Measurements from ENCODE around the gene STAC2.
A peak's percentile ranks its signal among the peaks of the same experiment; 100 is the strongest.

The STAC2 gene

DNA sequence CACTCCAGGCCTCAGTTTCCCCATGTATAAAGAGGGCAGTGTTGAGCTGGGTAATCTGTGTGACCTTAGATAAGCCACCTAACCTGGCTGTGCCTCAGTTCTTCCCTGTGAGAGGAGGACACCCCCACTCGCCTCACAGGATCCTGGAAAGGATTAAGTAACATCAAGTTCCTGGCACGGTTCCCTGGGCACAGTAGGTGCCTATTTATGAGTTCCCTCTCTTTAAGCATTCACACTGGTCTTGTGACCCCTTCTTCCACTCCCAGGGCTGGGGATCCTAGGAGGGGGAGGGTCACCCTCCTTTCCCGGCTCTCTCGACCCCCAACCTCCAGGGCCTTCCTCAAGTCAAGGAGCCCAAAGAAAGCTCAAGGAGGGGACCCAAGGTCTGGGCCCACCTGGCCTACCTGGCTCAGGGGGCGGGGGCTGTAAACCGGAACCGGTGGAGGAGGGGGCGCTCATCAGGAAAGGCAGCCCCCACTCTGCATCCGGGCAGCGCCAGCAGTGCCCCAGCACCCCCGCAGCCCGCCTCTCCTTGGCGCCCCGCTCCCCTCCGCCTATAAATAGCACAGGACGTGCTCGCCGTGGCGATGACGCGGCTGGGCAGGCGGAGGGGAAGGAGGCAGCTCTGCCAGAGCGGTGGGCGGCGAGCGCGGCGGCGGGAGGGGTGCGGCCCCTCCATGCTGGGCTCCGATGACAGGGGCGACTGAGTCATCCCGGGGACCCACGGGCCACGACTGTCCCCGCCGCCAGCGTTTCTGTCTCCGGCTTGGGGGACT, 16.2 kb downstream of the STAC2 start:
- no peak for DNase-seq

DNA sequence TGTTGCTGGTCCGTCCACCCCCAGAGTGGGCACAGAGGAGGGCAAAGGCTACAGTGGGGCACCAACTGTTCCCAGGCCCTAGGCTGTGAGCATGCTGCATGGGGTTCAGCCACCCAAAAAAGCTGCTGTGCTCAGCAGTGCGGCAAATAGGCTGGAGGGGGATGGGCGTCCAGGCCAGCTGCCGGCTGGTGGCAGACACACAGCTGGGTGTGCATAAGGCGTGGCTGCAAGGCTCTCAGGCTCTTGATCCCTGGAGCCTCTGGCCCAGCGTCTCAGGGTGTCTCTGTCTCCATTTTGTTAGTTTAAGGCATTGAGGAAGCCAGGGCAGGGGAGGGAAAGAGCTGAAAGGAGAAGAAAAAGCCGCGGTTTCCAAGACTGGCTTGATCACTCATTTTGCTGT, 16.9 kb downstream of the STAC2 start:
- no peak for DNase-seq

DNA sequence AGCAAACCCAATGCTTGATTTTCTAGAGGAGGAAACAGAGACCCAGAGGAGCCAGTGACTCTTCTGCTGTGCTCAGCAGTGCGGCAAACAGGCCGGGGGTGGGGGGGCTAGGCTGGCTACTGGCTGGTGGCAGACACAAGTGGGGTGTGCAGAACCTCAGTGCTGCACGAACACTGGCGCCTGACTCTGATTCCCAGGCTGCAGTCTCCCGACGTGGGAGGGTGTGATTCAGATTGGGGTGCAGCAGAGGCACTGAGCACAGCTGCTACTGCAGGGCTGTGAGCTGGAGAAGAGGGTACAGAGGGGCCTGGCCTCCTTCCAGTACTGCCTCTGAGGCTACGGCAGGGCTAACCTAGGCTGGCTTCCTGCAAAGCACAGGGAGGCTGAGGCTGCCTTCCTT, 17.6 kb downstream of the STAC2 start:
- no peak for DNase-seq

DNA sequence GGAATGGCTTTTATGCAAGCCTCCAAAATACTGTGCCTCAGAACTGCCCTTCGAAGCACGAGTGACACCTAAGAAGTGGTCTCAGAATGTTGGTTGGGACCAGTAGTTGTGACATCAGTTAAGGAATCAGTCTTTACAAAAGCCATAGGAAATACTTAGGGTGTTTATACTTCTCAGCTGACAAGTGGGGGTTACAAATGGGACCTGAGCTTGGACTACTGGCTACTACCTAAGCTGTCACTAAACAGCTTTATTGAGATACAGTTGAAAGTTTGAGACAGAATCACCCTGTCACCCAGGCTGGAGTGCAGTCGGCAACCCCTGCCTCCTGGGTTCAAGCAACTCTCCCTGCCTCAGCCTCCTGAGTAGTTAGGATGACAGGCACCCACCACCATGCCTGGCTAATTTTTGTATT, 20.6 kb downstream of the STAC2 start:
- no peak for DNase-seq

DNA sequence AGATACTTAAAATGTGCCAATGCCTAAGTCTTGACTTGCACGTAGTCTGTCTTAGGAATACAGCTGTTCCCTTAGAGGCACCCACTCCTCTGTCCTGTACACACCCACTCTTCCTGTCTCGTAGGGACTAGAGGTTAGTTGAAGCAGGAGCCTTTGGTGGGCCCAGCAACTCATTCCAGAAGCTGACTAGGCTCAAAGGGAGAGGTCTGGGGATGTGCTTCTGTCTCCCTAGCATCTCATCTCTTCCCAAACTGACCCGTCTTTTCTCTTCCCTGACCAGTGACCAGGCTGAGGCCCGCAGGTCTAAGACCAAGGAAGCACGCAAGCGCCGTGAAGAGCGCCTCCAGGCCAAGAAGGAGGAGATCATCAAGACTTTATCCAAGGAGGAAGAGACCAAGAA, 21.5 kb downstream of the STAC2 start:
- DNase-seq, result no peak

DNA sequence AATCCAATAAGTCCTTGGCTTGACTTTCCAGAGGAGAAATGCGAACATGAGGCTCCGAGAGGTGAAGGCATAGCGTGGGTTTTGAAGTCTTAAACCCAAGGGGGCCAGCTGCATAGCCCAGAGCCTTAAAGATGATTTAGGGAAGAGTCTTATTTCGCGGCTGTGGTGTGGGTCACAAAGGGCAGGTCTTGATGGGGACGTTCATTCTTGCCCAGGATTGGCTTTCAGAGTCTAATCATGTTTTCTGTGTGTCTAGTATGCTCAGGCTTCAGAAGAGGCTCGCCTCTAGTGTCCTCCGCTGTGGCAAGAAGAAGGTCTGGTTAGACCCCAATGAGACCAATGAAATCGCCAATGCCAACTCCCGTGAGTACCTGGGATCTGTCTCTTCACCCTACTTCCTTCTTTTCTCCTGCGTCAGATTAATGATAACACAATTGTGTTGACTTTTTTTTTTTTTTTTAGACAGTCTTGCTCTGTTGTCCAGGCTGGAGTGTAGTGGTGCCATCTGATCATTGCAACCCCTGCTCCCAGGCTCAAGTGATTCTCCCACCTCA, 24.7 kb downstream of the STAC2 start:
- no peak for DNase-seq

DNA sequence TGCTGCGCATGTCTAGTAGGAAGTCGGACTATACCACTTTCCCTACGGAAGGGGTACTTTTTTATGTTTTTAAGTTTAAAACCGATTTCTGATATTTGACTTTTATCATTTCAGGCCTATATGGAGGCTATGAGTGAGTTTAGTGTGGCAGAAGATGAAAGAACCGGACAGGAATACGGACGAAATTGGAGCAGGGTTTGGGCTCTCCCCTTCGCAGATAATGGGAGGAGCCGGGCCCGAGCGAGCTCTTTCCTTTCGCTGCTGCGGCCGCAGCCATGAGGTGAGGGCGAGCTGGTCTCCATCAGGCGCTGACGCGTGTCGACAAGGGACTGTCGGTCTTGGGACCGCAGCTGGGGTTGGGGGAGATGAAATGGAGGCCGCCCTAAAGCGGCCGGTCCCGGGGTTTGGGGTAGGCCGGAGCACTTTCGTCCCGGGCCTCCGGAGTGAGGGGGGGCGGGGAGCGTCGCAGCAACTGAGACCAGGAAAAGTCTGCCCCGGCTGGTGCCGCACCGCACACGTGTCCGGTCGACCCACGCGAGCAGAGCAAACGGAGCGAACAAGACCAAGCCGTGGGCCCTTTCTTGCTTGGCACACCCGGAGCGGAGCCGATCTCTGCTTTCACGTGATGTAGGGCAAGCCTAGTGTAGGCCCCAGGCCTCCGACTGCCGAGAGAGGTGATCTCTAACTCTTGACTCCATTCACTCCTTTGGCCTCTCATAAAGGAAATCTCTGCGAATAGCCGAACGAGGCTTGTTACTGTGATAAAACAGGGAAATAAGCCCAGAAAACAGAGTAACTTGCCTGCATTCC, 25.5 kb downstream of the STAC2 start, which contains the start of gene RPL19:
Gene RPL19 (plus strand): TSS at position 214 of the 810 bp plus-strand sequence. CDS start 62 bp downstream, at position 276.
- no peak for DNase-seq

DNA sequence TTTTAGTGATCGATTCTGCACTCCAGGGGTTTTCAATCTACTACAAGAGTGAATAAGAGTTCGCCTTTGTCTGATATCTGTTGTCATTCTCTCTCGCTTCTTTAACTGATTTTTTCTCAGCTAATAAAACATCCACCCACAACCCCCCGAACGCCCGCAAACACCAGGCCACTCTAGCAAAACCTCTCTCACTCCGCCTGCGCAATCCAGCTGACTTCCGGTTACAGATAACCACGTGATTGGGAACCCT, 26.0 kb downstream of the STAC2 start:
- peak; percentile 31 for DNase-seq

DNA sequence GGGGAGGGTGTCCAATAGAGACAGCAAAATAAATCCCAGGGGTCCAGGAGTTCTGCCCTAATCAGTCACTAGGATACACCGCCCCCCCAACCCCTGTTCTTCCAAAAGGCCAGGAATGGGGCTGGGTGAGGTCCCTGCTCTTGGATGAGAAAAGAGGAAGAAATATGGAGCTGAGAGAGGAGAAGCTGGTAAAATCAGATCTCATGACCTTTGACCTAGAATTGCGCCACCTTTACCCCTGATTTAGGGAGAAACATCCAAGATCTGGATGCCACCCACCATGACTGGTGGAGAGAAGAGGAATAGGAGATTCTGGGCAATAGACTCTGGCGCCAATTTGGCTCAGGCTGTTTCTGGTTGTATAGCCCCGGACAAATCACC, 27.6 kb downstream of the STAC2 start:
- no peak for DNase-seq

DNA sequence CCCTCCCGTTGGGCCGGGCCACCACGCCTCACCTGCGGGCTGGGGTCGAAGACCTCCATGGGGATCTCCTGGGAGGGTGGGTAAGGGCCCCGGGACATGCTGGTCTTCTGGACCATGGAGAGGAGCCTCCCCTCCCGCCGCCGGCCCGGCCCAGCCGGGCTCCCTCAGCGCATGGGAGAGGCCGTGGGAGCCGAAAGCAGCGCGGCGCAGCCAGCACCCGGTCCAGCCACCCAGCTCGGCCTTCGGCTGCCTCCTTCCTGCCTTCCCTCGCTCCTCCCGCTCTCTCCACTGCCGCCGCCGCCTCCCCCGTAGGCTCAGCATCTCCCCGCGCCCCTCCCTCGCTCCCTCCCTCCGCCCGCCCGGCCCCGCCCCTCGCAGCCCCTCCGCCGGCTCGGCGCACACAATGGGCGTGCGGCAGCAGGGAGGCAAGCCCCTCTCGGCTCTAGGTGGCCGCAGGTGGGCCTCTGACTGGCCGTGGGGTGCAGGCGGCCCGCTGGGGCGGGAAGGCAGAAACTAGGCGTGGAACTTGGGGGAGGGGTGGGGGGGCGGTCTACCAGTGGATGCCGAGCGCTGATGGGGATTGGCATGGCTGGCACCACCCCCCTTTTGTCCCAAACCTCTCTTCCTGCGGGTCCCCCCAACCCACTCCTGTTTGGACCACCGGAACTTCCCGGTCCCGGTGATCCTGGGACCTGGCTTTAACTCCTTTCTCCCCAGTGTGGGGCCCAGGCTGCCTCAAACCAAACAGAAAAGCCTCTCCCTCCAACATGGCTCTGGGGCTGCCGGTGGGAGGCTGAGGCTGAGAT, 28.2 kb downstream of the STAC2 start, which contains the start of gene CACNB1:
Gene CACNB1 (minus strand): TSS at position 290 of the 806 bp plus-strand sequence. CDS start 174 bp downstream, at position 116.
- DNase-seq, result peak; percentile 35

DNA sequence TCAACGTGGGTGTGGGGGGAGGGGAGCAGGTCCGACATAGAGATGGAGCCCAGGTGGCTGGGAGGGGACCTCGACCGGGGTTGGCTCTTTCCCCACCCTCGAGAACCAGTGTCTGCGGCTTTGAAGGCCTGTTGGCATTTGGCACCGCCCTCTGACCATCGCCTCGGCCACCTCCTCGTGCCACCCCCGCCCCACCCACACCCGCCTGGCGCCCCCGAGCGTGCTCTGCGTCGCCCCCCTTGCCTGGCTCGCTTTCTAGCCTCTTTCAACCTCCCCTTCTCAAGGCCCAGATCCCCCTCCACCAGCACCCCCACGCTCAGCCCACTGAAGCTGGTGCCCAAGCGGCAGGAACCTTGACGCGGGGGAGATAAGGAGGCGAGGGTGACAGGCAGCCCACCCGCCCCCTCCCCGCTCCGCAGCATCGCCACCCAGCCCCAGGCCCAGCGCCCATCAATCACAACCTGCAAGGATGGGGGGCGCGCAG, 28.9 kb downstream of the STAC2 start:
- no peak for DNase-seq

DNA sequence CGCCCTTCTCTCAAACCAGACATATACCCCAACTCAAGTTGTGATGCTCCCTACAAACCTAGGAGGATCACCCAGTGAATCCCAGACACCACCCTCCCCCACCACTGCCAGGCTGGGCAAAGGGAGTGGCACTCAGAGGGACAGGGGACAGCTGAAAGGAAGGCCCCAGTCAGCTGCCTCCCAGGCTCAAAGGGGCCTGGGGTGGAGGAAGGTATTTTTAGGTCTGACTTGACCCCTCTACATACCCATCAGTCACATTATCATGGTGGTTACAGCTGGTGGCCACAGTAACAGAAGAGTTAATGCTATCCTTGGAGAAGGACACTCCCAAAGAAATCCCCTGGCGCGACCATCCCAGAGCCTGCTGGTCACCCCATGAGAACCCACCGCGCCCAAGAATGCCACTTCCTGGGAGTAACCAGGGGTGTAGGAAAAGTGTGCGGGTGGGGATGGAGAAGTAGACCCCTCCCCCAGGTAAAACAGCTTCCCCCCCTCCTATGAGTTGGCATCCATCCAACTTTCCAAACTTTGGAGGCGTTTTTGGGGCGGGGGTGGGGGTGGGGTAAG, 29.4 kb downstream of the STAC2 start:
- no peak for DNase-seq

DNA sequence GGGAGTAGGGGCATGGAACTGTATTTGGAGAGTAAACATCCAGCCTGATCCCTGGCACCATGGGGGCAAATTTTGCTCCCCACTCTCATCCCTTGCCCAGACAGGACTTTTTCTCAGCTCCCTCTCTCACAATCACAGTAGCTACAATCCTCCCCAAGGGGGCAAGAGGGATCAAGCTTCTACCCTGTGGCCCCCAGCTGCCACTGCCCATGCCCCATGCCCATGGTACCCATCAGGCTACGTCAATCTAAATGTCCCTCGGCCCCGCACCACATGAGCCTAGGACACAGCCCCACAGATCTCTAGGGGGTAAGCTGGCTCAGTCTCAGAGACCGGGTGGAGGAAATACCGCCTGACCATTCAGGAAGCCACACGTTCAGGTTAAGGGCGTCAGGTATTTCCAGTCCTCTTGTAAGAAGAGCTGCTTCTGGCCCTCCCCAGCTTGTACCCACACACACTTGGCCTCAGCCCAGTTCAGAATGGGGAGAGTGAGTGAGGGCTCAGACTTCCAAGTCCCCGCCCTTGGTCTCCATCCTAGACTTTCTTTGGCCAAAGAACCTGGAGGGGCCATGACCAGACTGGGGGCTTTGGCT, 30.1 kb downstream of the STAC2 start:
- no peak for DNase-seq

DNA sequence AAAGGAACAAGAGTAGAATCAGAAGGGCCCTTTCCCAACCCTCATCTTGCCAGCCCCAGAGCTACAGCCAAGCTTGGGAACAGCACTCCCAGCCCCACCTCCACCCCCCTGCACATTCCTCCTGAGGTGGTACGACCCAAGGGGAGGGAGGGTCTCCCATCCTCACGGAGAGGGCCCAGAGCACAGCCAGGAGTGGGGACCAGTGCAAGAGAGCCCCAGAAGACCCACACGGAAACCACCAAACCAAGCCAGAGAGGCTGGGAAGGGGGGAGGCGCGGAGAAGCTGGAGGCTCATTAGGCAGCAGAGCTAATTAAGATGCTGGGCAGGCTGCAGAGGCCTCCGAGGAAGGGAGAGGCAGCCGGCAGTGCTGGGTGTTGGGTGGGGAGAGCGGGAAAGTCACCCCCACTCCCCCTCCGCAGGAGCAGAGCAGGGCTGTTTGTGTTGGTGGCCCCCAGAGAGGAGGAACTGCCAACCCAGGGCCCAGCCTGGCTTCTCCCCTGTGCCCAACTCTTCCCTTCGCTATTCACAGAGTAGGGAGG, 30.7 kb downstream of the STAC2 start:
- DNase-seq, result no peak

DNA sequence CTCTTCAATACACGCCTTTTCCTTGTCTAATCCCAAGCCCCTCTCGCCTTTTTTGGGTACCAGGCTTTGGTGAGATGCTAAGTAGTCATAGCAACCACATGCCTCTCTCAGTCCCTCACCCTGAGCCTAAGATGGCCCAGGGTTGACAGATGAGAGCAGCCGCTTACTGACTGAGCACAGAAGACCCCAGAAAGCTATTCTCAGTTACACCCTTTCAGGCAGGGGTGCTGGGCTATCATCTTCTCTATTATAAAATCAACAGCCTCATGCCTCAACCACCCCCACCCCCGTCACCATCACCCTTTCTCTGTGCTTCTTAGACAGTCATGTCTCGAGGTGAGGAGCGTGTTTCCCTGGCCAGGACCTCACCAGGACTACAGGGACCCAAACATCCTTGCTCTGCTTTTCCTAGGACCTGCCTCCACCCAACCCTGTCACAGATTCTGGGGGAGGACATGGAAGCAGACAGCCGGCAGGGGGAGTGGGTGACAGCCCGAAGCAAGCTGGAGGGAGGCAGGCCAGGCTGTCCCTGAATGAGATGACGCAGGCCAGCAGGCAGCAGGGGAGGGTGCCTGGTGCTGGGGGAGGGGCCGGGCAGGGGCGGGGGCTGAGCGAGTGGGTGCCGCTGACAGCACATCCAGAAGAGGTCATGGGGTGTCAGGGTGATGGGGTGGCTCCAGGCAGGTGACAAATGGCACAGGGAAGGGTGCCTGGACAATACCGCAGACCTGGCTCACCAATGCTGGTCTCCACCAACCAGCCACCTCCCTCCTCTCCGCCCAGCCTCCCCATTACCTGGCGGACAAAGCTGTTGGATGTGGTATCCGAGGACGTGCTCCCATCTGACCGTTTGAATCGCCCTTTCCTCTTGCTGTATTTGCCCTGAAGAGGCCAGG, 31.4 kb downstream of the STAC2 start:
- no peak for DNase-seq

DNA sequence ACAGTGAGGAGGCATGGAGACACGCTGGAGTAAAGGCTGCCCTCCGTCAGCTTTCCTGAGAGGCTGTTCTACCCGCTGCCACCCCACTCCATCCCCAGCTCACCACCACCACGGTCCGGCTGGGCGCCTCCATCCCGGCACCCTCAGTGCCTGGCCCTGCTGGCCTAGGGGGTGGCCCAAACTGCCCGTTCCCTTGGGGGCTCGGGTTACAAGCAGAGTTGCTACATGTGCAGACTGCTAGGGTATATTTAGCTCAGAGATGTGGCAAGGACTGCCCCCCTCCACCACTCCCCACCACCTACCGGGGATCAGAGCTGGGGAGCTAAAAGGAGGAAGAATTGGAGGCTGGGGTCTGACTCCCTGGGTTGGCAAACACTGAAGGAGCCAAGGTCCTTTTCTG, 32.4 kb downstream of the STAC2 start:
- no peak for DNase-seq

DNA sequence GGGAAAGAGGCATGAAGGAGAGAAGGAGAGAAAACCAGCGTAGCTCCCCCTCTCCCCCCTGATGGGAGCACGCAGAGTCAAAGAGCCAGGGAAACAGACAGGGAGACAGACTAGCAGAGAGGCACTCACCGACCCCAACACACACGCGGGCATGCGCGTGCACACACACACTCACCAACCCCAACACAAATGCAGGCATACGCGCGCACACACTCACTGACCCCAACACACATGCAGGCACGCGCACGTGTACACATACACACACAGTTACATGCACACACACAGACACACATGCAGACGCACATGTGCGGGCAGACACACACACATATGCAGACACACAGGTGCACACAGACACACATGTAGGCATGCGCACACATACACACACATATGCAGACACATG, 32.8 kb downstream of the STAC2 start:
- DNase-seq, result no peak

DNA sequence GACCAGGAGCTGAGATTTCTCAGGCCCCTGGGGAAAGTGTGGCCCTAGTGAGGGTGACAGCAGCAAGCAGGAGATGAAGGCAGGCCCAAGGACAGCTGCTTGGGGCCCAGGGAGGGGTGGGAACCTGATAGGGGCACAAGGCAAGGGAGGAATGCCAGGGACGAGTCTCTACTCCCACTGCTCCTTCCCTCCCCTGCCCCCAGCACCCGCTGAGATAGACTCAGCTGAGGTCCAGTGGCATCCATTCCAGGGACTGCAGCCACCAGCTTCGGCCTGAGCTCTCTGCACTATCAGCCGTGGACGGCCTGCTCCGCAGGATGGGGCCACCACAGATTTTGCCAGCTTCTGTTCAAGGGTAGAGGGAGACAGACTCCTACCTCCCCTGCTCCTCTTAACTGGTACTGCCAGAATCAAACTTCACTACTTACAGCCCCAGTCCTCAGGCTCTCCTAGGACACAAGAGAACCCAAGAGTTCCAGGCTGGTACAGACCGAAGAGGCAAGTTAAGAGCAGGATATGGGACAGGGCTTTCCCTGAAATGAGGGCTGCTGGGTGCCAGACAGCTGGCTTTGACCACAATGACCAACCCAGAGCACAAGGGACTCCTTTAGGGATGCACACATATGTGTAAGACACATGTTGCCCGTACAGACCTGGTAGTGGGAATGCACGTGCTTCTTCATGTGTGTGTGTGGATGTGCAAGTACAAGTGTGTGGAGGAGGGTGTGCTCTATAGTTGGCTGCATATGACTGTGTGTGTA, 33.8 kb downstream of the STAC2 start:
- DNase-seq, result no peak

DNA sequence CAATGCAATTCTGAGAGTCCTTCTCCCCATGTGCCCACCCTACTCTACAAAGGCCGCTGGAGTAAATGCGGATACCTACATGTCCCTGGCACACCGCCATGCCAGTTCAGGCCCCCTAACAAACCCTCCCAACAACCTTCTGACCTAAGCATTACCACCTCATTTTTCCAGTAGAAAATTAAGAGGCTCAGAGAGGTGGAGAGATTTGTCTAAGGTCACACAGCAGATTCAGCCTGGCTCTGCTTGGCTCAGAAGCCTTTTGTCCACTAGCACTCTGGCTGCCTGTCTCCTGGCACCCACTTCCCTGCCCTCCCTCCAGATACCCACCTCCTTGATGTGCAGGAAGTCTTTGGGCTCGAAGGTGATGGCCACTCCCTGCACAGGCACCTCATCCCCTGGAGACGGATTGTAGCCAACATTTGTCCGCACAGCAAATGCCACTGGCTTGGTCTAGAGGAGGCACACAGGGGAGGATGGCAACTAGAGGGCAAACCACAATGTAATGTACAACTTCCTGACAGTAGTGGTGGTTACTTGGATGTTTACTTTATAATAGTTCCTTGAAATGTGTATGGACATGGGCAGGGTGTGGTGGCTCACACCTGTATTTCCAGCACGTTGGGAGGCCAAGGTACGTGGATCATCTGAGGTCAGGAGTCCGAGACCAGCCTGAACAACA, 38.5 kb downstream of the STAC2 start:
- no peak for DNase-seq
